Smooth muscle cell (in vitro differentiated cells): ENCODE results near the gene NEUROD6. TPM values are rescaled to one million over a fixed set of nuclear protein-coding genes. Genes with fewer than 3 reads are reported as not detected.

Source experiments
- DNase-seq: peaks from one replicate; lab custom pipeline; 2025; ENCODE audit not compliant: unreplicated experiment; lab: John Stamatoyannopoulos, UW
- H2AFZ ChIP-seq: fragments of 200-600 bp; sonication (generic); 2 replicates; pipeline ENCODE4 v1.6.0; 2016; ENCODE audit warnings: antibody characterized with exemption, low read depth, mild to moderate bottlenecking
- H3F3A ChIP-seq: fragments of 200-600 bp; sonication (generic); 2 replicates; pipeline ENCODE4 v1.6.0; 2017; ENCODE audit warnings: antibody characterized with exemption, low read depth
- H3K27ac ChIP-seq: fragments of 200-600 bp; sonication (generic); 2 replicates; pipeline ENCODE4 v1.5.1; 2016; ENCODE audit warnings: low read depth, mild to moderate bottlenecking
- H3K27me3 ChIP-seq: fragments of 200-600 bp; sonication (generic); 2 replicates; pipeline ENCODE4 v1.6.1; 2016; ENCODE audit warnings: low read depth, mild to moderate bottlenecking
- H3K36me3 ChIP-seq: fragments of 200-600 bp; sonication (generic); 2 replicates; pipeline ENCODE4 v1.5.1; 2016; ENCODE audit warnings: low read depth
- H3K4me1 ChIP-seq: fragments of 200-600 bp; sonication (generic); 2 replicates; pipeline ENCODE4 v1.5.1; 2016; ENCODE audit warnings: low read depth
- H3K4me2 ChIP-seq: fragments of 200-600 bp; sonication (generic); 2 replicates; pipeline ENCODE4 v1.6.0; 2016; ENCODE audit warnings: mild to moderate bottlenecking
- H3K4me3 ChIP-seq: fragments of 200-600 bp; sonication (generic); 2 replicates; pipeline ENCODE4 v1.5.1; 2016; ENCODE audit warnings: mild to moderate bottlenecking
- H3K79me2 ChIP-seq: fragments of 200-600 bp; sonication (generic); 2 replicates; pipeline ENCODE4 v1.6.0; 2016; ENCODE audit warnings: low read depth, mild to moderate bottlenecking
- H3K9ac ChIP-seq: fragments of 200-600 bp; sonication (generic); 2 replicates; pipeline ENCODE4 v1.6.0; 2016; ENCODE audit warnings: low read depth
- H3K9me3 ChIP-seq: fragments of 200-600 bp; sonication (generic); replicated peaks from 2 replicates; pipeline ENCODE4 v1.5.1; 2016; ENCODE audit warnings: low read depth
- H4K20me1 ChIP-seq: fragments of 200-600 bp; sonication (generic); 2 replicates; pipeline ENCODE4 v1.6.0; 2016; ENCODE audit warnings: low read depth
- CTCF ChIP-seq: fragments of 200-600 bp; sonication (generic); IDR thresholded peaks from 2 replicates; pipeline ENCODE4 v1.5.1; 2017; ENCODE audit warnings: borderline replicate concordance, mild to moderate bottlenecking, antibody characterized with exemption; ENCODE audit not compliant: insufficient read depth, poor library complexity, severe bottlenecking
- WGBS: methylation state at CpG from one replicate; pipeline ENCODE4 v1.1.7; 2016; ENCODE audit warnings: low lambda C conversion rate; 5-methylcytosine and 5-hydroxymethylcytosine counted together
- polyA plus RNA-seq: library from polyadenylated mRNA; unstranded; fragments of >200 nt; fragmentation: Nextera tagmentation; extraction: Ambion mirVana; gene quantifications from 2 replicates; pipeline ENCODE4 v1.2.1, GENCODE V29; 2016
- total RNA-seq: library from RNA; depleted of rRNA; stranded (reverse); fragments of >200 nt; gene quantifications from 2 replicates; pipeline ENCODE4 v1.2.3, GENCODE V29; 2014

NEUROD6 gene
- total and polyA plus RNA-seq, 2 experiments from 2014 or later, result not detected

DNA sequence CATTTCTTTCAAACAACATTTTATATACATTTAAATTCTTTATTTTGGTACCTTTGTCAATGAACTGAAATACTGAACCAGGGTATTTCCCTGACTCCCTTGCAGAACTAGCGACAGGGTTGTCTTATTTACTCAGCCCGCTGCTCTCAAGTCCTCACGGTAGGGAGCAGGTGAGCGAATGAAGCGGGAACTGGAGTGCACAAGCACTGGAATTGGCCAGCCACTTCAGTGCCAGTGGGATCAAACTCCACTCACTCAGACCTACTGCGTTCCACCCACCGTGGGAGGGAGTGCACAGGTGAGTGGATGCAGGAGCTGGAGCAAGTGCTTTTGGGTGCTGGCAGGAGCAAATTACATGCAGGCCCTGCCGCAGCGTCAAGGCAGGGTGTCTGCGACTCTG lies 28.1 kb upstream of the NEUROD6 start:
- no peaks in the 10 kb centered on the region for H3K9me3 ChIP-seq
- no peak overlapping the region for H3K4me2 ChIP-seq
- no peak for TF ChIP-seq CTCF
- no peak overlapping the region for H2AFZ ChIP-seq
- no peak overlapping the region for H3K9ac ChIP-seq
- peaks cover 26% of the 10 kb centered on the region for H3K27me3 ChIP-seq
- H3K4me1 ChIP-seq, result no peaks in the 10 kb centered on the region
- no peak overlapping the region for H3K4me3 ChIP-seq
- H4K20me1 ChIP-seq, result no peaks in the 10 kb centered on the region
- H3K27ac ChIP-seq, result no peak overlapping the region
- H3K36me3 ChIP-seq, result no peaks in the 10 kb centered on the region
- 83% methylated on average over 10 of the region's 10 CpGs for WGBS
- H3F3A ChIP-seq, result no peaks in the 10 kb centered on the region
- no peaks in the 10 kb centered on the region for H3K79me2 ChIP-seq
- no peak for DNase-seq

DNA sequence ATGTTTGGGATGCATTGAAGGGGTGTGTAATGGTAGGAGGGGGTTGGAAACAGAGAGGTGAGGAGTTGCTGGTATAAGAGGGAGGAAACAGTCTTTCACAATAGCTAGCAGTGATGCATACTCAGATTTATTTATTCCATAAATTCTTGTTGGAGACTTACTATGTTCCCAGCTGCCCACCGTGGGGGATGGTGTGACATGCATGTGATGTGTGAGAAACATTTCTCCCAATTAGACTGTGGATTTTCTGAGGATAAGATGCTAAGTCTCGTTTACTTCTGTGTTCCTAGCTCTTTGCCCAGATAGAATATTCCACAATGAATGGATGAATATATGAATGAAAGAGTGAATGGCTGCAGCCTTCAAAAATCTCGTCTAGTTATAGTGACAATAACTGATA lies 23.0 kb upstream of the NEUROD6 start:
- Histone ChIP-seq H3K36me3 (no peaks in the 10 kb centered on the region), H3K4me1 (no peaks in the 10 kb centered on the region), H3K79me2 (no peaks in the 10 kb centered on the region), H3F3A (no peaks in the 10 kb centered on the region), H3K4me3 (no peak overlapping the region), H3K9ac (no peak overlapping the region), H3K27me3 (peaks cover 4% of the 10 kb centered on the region), H2AFZ (no peak overlapping the region), H3K27ac (no peak overlapping the region), H3K9me3 (no peaks in the 10 kb centered on the region), H3K4me2 (no peak overlapping the region), H4K20me1 (no peaks in the 10 kb centered on the region)
- no peak for DNase-seq
- no peak for TF ChIP-seq CTCF
- WGBS, result 85% methylated on average over 3 of the region's 3 CpGs

DNA sequence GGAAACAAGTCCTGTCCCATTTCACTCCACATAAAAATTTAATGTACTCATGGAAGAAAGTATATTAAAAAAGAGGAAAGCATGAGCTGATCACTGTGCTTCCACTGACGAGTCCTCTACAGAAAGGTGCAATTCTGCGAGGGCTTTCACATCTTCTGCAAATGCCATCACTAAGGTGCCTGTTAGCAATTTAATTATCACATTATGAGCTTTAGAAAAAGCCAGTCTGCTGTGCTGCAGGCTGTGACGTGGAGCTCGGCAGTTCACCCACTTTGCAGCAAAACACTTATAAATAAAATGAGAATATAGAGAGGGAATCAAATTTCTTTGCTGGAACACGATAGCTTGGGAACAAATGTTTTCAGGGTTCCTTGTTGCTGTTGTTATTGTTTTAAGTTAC lies 22.5 kb upstream of the NEUROD6 start:
- TF ChIP-seq CTCF, result no peak
- Histone ChIP-seq H2AFZ (no peak overlapping the region), H3K4me2 (no peak overlapping the region), H3K9ac (no peak overlapping the region), H3K9me3 (no peaks in the 10 kb centered on the region), H3K27ac (no peak overlapping the region), H3F3A (no peaks in the 10 kb centered on the region), H3K27me3 (peaks cover 4% of the 10 kb centered on the region), H4K20me1 (no peaks in the 10 kb centered on the region), H3K36me3 (no peaks in the 10 kb centered on the region), H3K4me3 (no peak overlapping the region), H3K4me1 (no peaks in the 10 kb centered on the region), H3K79me2 (no peaks in the 10 kb centered on the region)
- 87% methylated on average over 5 of the region's 5 CpGs for WGBS
- DNase-seq, result no peak

DNA sequence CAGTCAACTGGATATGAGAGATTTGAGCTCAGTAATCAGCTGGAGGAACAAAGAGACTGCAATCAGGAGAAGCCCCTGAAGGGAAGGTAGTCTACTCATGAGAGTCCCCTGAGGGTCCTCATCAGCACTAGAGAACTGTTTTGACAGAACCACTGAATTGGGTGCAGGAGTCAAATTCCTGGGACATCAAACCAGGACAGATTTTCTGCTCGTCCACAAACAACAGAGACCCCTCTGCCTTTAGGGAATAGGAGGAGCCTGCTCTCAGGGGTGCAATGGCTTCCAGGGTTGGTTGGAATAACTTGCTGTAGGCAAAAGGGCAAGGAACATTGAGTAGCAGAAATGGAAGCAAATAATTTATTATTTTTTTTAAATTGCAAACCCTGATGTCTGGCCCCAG lies 21.9 kb upstream of the NEUROD6 start:
- Histone ChIP-seq H3K36me3 (no peaks in the 10 kb centered on the region), H3K27ac (no peak overlapping the region), H2AFZ (no peak overlapping the region), H3K4me2 (no peak overlapping the region), H3K4me3 (no peak overlapping the region), H4K20me1 (no peaks in the 10 kb centered on the region), H3K79me2 (no peaks in the 10 kb centered on the region), H3K9me3 (no peaks in the 10 kb centered on the region), H3K9ac (no peak overlapping the region), H3K27me3 (peaks cover 9% of the 10 kb centered on the region), H3K4me1 (no peaks in the 10 kb centered on the region), H3F3A (no peaks in the 10 kb centered on the region)
- TF ChIP-seq CTCF, result no peak
- 63% methylated on average over 1 of the region's 1 CpG for WGBS
- no peak for DNase-seq
